GM19324 (cell line): ENCODE measurements around the gene MBNL1.
"Not testable (repeated sequence)": the region's sequence is repeated elsewhere in the genome, so short reads cannot be mapped to it uniquely, and the experiment has no call there.

Experiments
- ATAC-seq: cut with Tn5 transposase; IDR thresholded peaks from one replicate; pipeline ENCODE4 v1.9.1; 2021; ENCODE audit warnings: mild to moderate bottlenecking, moderate library complexity; ENCODE audit not compliant: unreplicated experiment, low FRiP score

MBNL1 gene

GRCh38 chr3:152365766-152366593 lies 97.3 kb downstream of the MBNL1 start:
- ATAC-seq, result no peak

- not testable (repeated sequence) for ATAC-seq
Measured at GRCh38 chr3:152367192-152367591, 98.5 kb downstream of the MBNL1 start.

- ATAC-seq, result not testable (repeated sequence)
Measured at GRCh38 chr3:152372633-152373032, 103.9 kb downstream of the MBNL1 start.

- ATAC-seq, result no peak
Measured at GRCh38 chr3:152373379-152373778, 104.7 kb downstream of the MBNL1 start.

GRCh38 chr3:152374262-152374990 lies 105.7 kb downstream of the MBNL1 start:
- no peak for ATAC-seq

GRCh38 chr3:152375546-152375945 lies 106.8 kb downstream of the MBNL1 start:
- no peak for ATAC-seq

GRCh38 chr3:152376351-152377183 lies 107.8 kb downstream of the MBNL1 start:
- ATAC-seq, result peak; percentile 69

- no peak for ATAC-seq
Measured at GRCh38 chr3:152377184-152377570, 108.4 kb downstream of the MBNL1 start.

- no peak for ATAC-seq
Measured at GRCh38 chr3:152379415-152380042, 110.8 kb downstream of the MBNL1 start.

GRCh38 chr3:152380043-152380442 lies 111.3 kb downstream of the MBNL1 start:
- no peak for ATAC-seq

- peak; percentile 45 for ATAC-seq
Measured at GRCh38 chr3:152381881-152382295, 113.2 kb downstream of the MBNL1 start.

GRCh38 chr3:152382312-152383135 lies 113.8 kb downstream of the MBNL1 start:
- ATAC-seq, result no peak

- ATAC-seq, result no peak
Measured at GRCh38 chr3:152383136-152383606, 114.4 kb downstream of the MBNL1 start.

- no peak for ATAC-seq
Measured at GRCh38 chr3:152384412-152384811, 115.7 kb downstream of the MBNL1 start.

- ATAC-seq, result no peak
Measured at GRCh38 chr3:152385761-152386160, 117.0 kb downstream of the MBNL1 start.

- ATAC-seq, result no peak
Measured at GRCh38 chr3:152386208-152386607, 117.5 kb downstream of the MBNL1 start.

- no peak for ATAC-seq
Measured at GRCh38 chr3:152388631-152389030, 119.9 kb downstream of the MBNL1 start.

- no peak for ATAC-seq
Measured at GRCh38 chr3:152389316-152389934, 120.7 kb downstream of the MBNL1 start.

- no peak for ATAC-seq
Measured at GRCh38 chr3:152390647-152391046, 121.9 kb downstream of the MBNL1 start.
